ENCODE data around the gene CPNE6. TPM values are rescaled to one million over a fixed set of nuclear protein-coding genes. Genes with fewer than 3 reads are reported as not detected.

Gene CPNE6
- total RNA-seq, 4 donors from 2014 or later: not detected

GRCh38 chr14:24072436-24072835, 1.1 kb downstream of the CPNE6 start:
- in situ Hi-C loops (cut with MboI; ENCODE audit: low sequenced_read_pairs in 4 of 4) (no loop called here), intact Hi-C loops (cut with DNase I; ENCODE audit: low total_unique reads) (no loop called here)
- H3K27me3 ChIP-seq: peaks cover 17 to 19% (median 18%) of the 10 kb centered on the region in 3 donors
- H3K4me1 ChIP-seq: no peaks in the 10 kb centered on the region
- no peak for ATAC-seq
- H3K36me3 ChIP-seq: no peaks in the 10 kb centered on the region
- H3K27ac ChIP-seq: no peak overlapping the region
- DNase-seq: no peak
- H3K4me3 ChIP-seq: no peak overlapping the region
- H3K9me3 ChIP-seq: no peaks in the 10 kb centered on the region
- TF ChIP-seq POLR2A (IDR thresholded peaks at IDR 0.05): no peak
- TF ChIP-seq CTCF (IDR thresholded peaks at IDR 0.05 in 4 of 5, conservative IDR thresholded peaks at IDR 0.05 in 1 of 5): no peak

GRCh38 chr14:24072881-24073877, 1.8 kb downstream of the CPNE6 start:
- H3K4me3 ChIP-seq: no peak overlapping the region
- no peak overlapping the region for H3K27ac ChIP-seq
- TF ChIP-seq CTCF (IDR thresholded peaks at IDR 0.05 in 4 of 5, conservative IDR thresholded peaks at IDR 0.05 in 1 of 5): no peak
- no peak for TF ChIP-seq POLR2A (IDR thresholded peaks at IDR 0.05)
- no peaks in the 10 kb centered on the region for H3K9me3 ChIP-seq
- peaks cover 17 to 19% (median 18%) of the 10 kb centered on the region in 3 donors for H3K27me3 ChIP-seq
- DNase-seq (no peak), ATAC-seq (no peak)
- in situ Hi-C loops (cut with MboI; ENCODE audit: low sequenced_read_pairs in 4 of 4): no loop called here
- intact Hi-C loops (cut with DNase I; ENCODE audit: low total_unique reads): no loop called here
- H3K4me1 ChIP-seq: no peaks in the 10 kb centered on the region
- H3K36me3 ChIP-seq: no peaks in the 10 kb centered on the region

GRCh38 chr14:24074625-24075484, 3.5 kb downstream of the CPNE6 start:
- Histone ChIP-seq H3K4me1 (no peaks in the 10 kb centered on the region), H3K27me3 (peaks cover 17 to 19% (median 18%) of the 10 kb centered on the region in 3 donors), H3K9me3 (no peaks in the 10 kb centered on the region), H3K36me3 (no peaks in the 10 kb centered on the region), H3K27ac (no peak overlapping the region), H3K4me3 (no peak overlapping the region)
- in situ Hi-C loops (cut with MboI; ENCODE audit: low sequenced_read_pairs in 4 of 4) (no loop called here), intact Hi-C loops (cut with DNase I; ENCODE audit: low total_unique reads) (no loop called here)
- ATAC-seq: no peak
- no peak for TF ChIP-seq CTCF (IDR thresholded peaks at IDR 0.05 in 4 of 5, conservative IDR thresholded peaks at IDR 0.05 in 1 of 5)
- no peak for TF ChIP-seq POLR2A (IDR thresholded peaks at IDR 0.05)
- no peak for DNase-seq

- no peak for ATAC-seq
- Histone ChIP-seq H3K27me3 (peaks cover 17 to 19% (median 18%) of the 10 kb centered on the region in 3 donors), H3K36me3 (no peaks in the 10 kb centered on the region), H3K4me1 (peaks cover 0 to 3% of the 10 kb centered on the region in 2 donors), H3K27ac (no peak overlapping the region), H3K4me3 (no peak overlapping the region), H3K9me3 (no peaks in the 10 kb centered on the region)
- in situ Hi-C loops (cut with MboI; ENCODE audit: low sequenced_read_pairs in 4 of 4): no loop called here
- intact Hi-C loops (cut with DNase I; ENCODE audit: low total_unique reads): no loop called here
- TF ChIP-seq CTCF (IDR thresholded peaks at IDR 0.05 in 4 of 5, conservative IDR thresholded peaks at IDR 0.05 in 1 of 5) (no peak), POLR2A (IDR thresholded peaks at IDR 0.05) (no peak)
- no peak for DNase-seq
Observed at GRCh38 chr14:24075485-24076301, 4.3 kb downstream of the CPNE6 start.
